HG03354 (cell line): ENCODE measurements around the gene CBFB.
"Not testable (repeated sequence)": the region's sequence is repeated elsewhere in the genome, so short reads cannot be mapped to it uniquely, and the experiment has no call there.

Source experiments
- ATAC-seq: cut with Tn5 transposase; IDR thresholded peaks from one replicate; pipeline ENCODE4 v1.9.1; 2021; ENCODE audit warnings: mild to moderate bottlenecking; ENCODE audit not compliant: unreplicated experiment, poor library complexity, severe bottlenecking

CBFB gene

GRCh38 chr16:67114793-67115192 lies 85.8 kb downstream of the CBFB start:
- no peak for ATAC-seq

DNA sequence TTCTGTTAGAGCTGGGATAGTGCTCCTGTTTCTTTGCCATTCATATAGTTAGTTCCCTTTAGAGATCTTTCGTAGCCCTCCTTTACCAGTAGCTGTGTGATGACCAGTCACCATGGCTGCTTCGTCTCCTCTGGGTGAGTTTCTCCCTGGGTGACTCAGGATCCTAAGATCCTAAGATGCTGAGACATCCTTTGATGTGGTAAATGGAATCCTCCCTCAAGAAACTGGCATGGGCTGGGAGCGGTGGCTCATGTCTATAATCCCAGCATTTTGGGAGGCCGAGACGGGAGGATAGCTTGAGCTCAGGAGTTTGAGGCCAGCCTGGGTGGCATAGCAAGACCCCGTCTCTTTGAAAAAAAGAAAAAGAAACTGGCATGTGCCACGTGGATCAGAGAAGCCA lies 86.7 kb downstream of the CBFB start:
- no peak for ATAC-seq

- no peak for ATAC-seq
These were observed 87.7 kb downstream of the CBFB start for GRCh38 chr16:67116388-67117311.

DNA sequence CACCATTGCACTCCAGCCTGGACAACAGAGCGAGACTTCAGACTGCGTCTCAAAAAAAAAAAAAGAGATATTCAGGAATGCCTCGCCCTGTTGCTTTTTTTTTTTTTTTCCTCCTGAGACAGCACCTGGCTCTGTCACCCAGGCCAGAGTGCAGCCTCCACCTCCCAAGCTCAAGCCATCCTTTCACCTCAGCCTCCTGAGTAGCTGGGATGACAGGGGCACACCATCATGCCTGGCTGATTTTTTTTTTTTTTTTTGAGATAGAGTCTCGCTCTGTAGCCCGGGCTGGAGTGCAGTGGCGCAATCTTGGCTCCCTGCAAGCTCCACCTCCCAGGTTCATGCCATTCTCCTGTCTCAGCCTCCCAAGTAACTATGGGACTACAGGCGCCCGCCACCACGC lies 88.8 kb downstream of the CBFB start:
- ATAC-seq: no peak

- ATAC-seq: no peak
These were observed 91.1 kb downstream of the CBFB start for GRCh38 chr16:67120025-67120424.

GRCh38 chr16:67122799-67123198 lies 93.8 kb downstream of the CBFB start:
- not testable (repeated sequence) for ATAC-seq

- ATAC-seq: no peak
These were observed 99.5 kb downstream of the CBFB start for GRCh38 chr16:67128417-67128816.

- no peak for ATAC-seq
These were observed 99.9 kb downstream of the CBFB start for GRCh38 chr16:67128887-67129286.

GRCh38 chr16:67129422-67129821 lies 100.5 kb downstream of the CBFB start:
- no peak for ATAC-seq

DNA sequence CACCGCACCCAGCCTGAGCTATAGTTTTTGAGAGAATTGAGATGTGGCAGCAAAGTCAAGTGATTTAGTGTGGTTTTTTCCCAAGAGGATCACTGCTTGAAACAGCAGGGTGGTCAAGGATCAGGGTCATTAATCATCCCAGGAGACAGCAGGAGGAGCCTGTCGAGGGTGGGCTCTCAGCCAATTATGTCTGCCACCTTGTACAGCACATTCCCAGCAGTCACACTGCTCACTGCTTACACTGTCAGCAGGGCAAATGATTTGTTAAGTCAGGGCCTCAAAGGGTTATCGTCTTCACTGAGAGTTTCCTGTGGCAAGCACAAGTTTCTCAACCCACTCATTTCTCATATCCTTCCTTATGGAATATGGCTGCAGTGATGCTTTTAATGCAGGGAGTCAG lies 108.7 kb downstream of the CBFB start:
- no peak for ATAC-seq

- no peak for ATAC-seq
These were observed 112.4 kb downstream of the CBFB start for GRCh38 chr16:67141391-67141790.

DNA sequence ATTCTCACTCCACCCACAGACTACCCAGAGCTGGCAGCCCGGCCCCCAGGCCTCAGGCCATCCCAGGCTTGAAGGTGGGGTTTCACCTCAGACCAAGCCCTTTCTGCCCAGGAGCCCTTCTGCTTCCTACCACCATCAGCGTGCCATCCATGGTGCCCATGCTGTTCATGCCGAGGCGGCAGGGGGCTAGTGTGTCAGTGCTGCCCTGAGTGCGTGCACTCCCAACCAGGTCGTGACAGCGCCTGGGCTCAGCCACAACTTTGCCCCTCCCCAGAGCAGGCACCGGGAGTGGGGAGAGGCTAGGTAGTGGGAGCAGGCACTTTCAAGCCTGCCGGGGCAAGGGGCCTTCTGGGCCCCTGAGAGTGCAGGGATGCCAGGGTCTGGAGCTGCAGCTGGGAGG lies 113.4 kb downstream of the CBFB start:
- ATAC-seq: no peak

DNA sequence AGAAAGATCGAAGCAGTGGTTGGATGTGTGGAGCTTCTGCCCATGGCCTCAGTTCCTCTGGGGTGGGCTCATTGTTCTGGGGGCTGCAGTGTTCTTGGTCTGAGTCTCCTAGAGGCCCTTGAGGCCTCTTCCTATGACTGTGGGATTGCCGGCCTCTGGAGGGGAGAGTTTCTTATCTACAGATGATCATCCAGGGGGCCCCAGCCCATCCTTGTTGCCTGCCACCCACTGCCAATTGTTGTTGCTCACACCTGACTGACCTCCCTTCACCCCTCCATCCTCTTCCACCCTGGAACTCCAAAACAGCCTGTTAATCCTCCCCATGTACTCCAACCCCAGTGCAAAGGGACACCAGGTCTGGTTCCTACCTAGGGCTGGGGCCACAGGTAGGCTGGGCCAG lies 116.0 kb downstream of the CBFB start:
- no peak for ATAC-seq

GRCh38 chr16:67145746-67146145 lies 116.8 kb downstream of the CBFB start:
- no peak for ATAC-seq

DNA sequence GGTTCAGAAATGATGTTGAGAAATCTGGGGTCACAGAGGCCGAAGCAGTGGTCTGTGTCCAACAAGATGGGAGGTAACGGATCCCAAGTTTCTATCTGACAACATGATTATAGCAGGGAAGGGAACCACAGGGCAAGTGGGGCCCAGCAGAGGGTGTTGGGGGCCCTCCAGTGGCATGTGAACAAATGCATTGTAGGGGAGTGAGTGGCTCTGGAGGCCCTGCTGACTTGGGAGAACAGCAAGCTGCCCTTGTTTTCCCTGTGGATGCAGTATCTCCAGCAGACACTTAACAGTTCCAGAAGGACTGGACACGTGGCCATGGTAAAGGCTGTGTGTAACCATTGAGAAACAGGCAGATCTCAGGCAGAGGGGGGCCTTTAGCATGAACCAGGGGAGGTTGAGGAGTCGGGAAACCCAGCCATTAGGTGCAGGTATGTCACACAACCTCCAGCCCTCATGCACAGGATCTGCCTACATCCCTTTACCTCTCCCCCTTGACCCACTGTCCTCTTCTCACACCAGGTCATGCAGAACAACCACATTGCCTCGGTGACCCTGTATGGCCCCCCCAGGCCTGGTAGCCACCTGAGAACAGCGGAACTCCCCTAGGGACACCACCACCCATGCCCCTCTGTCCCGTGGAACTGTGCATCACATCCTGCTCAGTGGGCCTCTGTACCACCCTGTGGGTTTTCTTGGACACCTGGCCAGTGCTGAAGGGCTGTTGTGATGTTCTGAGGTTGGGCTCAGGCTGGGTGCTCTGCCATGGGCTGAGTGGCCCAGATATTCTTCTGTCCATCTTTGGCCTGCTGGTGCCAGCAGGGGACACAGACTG lies 117.8 kb downstream of the CBFB start:
- no peak for ATAC-seq

DNA sequence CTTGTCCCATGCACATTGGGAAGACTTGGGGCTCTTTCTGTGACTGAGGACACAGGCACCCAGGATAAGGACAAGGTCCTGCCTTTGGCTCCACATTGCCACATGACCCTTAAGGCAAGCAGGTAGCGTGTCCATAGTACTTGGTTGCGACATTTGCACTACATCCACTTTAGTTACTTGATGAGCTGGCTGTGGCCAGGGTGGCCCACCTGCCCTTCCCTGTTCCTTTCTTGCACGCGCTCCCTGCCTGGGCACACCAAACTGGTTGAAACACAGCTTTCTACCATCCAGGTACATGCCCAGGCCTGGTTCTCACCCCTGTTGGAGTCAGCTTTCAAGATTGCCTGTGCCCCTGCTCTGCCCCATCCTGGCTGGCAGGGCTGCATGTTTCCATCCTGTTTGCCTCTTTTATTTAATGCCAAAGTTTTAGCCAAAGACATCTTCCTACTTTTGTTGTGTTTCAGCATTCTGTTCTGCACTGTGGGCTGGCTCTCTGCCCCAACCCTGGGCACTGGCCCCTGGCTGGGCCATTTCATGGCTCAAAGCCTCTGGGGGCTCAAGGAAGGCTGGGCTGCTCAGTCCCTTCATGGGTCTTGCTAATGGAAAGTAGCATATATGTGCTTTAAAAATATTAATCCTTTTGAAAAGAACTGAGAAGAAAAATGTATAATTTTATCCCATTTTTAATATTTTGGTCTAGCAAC lies 118.6 kb downstream of the CBFB start:
- no peak for ATAC-seq

GRCh38 chr16:67148221-67148620 lies 119.3 kb downstream of the CBFB start:
- no peak for ATAC-seq

DNA sequence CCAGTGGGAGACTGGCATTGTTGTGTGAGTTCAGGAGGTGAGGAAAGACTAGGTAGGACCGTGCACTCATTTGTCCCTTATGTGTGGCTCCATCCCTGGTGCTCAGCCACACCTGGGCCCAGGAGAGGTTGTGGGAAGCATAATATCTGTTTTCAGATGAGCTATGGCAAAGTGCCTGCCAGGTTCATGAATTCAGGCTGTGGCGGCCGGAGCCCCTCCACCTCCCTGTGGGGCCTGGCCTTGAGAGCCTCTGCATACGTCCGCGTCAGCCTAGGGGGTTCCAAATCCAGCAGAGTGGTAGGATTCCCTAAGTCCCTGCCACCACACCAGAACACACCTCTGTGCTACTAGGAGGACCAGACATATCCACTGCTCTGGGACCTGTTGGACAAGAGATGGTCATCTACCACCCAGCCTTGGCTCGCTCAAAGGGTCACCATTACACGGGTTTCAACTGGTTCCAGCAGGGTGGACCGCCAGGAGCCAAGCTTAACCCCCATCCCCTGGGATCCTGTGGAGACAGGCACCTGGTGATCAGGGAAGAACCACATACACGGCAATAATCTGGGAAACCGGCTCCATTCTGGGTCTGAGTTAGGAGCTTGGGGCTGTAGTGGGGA lies 119.8 kb downstream of the CBFB start:
- no peak for ATAC-seq

- no peak for ATAC-seq
These were observed 120.5 kb downstream of the CBFB start for GRCh38 chr16:67149276-67150046.
